IPS-15b (cell line): ENCODE measurements around the gene MTLN.
"Not testable (repeated sequence)": the region's sequence is repeated elsewhere in the genome, so short reads cannot be mapped to it uniquely, and the experiment has no call there.

Source experiments
- H3K27me3 ChIP-seq: one replicate; pipeline ENCODE4 v1.6.1; 2013; ENCODE audit warnings: low read length; ENCODE audit not compliant: control insufficient read depth, insufficient read depth
- H3K36me3 ChIP-seq: one replicate; pipeline ENCODE4 v1.6.1; 2013; ENCODE audit warnings: low read length; ENCODE audit not compliant: control insufficient read depth, insufficient read depth
- H3K4me1 ChIP-seq: one replicate; pipeline ENCODE4 v1.6.1; 2013; ENCODE audit warnings: mild to moderate bottlenecking, low read length; ENCODE audit not compliant: control insufficient read depth, insufficient read depth
- H3K4me3 ChIP-seq: one replicate; pipeline ENCODE4 v1.5.1; 2013; ENCODE audit warnings: low read depth, low read length
- H3K9ac ChIP-seq: one replicate; pipeline ENCODE4 v1.6.1; 2013; ENCODE audit warnings: low read depth, mild to moderate bottlenecking, low read length
- H3K9me3 ChIP-seq: one replicate; pipeline ENCODE4 v1.6.1; 2013; ENCODE audit warnings: mild to moderate bottlenecking, low read length; ENCODE audit not compliant: control insufficient read depth, insufficient read depth

The MTLN gene

DNA sequence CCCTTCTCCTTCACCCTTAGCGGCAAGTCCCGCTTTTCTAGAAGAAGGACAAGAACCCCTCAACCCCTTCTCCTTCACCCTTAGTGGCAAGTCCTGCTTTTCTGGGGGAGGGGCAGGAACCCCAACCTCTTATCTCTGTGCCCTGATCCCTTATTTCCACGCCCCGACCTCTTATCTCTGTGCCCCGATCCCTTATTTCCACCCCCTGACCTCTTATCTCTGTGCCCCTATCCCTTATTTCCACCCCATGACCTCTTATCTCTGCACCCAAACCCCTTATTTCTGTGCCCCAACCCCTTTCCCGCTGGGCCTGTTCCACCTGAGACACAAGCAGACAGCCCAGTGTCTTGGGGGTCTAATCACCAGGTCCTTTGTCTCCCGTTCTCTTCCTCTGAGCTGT lies 6.5 kb upstream of the MTLN start:
- H3K36me3 ChIP-seq, H3K9ac ChIP-seq, H3K27me3 ChIP-seq, H3K4me3 ChIP-seq, H3K4me1 ChIP-seq, H3K9me3 ChIP-seq: not testable (repeated sequence)

DNA sequence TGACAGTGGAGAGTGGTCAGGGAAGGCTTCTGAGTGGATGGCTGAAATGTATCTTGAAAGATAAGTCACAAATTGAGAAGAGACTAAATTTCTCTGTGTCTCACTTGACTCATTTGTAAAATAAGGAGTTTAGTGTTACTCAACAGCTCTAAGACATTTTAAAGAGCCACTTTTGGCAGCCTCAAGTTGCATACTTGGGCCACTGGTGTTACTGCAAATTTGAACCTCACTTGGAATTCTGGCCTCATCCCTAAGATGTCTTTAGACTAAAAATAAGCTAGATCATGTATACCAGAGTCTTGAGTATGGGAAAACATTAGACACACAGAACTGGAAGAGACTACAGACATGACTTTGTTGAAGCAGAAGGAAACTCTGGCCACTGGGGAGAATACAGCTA lies 4.5 kb upstream of the MTLN start:
- Histone ChIP-seq H3K4me1 (no peaks in the 10 kb centered on the region), H3K9ac (no peak overlapping the region), H3K27me3 (peaks cover 3% of the 10 kb centered on the region), H3K4me3 (no peak overlapping the region), H3K9me3 (no peaks in the 10 kb centered on the region), H3K36me3 (no peaks in the 10 kb centered on the region)

DNA sequence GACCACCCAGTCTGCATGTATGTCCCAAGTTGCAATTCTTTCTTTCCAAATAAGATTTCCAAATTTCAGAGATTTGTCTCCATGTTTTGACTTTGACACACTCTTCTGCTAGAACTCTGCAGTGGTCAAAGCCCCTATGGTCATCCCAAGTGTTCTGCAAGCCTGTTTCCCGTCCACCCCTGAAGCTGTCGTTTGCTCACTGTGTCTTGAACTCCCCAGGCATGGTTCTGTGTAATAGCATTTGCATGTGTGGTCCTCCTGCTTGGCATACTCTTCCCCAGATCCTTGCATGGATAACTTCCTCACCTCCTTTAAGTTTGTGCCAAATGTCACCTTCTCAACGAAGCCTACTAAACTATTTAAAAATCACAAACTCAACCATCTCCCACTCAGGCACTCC lies 3.9 kb upstream of the MTLN start:
- Histone ChIP-seq H3K4me1 (no peaks in the 10 kb centered on the region), H3K4me3 (no peak overlapping the region), H3K36me3 (no peaks in the 10 kb centered on the region), H3K27me3 (peaks cover 3% of the 10 kb centered on the region), H3K9ac (no peak overlapping the region), H3K9me3 (no peaks in the 10 kb centered on the region)

DNA sequence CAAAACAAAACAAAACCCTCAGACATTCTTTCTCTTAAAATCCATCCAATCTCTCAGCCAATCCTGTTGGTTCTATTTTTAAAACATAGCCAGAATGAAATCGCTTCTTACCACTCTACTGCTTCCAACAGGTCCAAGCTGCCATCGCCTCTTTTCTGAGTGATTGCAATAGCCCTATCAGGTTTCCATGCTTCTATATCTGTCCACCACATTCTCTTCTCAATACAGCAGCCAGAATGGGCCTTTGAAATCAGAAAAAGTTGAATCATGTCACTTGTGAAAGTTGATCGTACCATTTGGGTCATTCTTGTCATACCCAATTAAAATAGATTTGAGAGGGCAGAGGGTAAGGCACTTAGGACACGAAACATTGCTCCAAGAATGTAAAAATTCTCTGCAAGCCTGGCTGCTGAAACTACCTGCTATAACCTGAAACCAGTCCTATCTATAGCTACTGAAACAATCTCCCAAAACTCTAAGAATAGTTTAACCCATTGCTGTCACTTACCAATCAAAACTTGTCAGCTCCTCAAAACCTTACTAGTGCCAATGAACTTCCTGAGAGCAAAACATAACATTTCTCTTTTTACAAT lies 3.3 kb upstream of the MTLN start:
- no peaks in the 10 kb centered on the region for H3K4me1 ChIP-seq
- no peaks in the 10 kb centered on the region for H3K36me3 ChIP-seq
- H3K9ac ChIP-seq: no peak overlapping the region
- no peaks in the 10 kb centered on the region for H3K9me3 ChIP-seq
- H3K27me3 ChIP-seq: peaks cover 3% of the 10 kb centered on the region
- H3K4me3 ChIP-seq: no peak overlapping the region

DNA sequence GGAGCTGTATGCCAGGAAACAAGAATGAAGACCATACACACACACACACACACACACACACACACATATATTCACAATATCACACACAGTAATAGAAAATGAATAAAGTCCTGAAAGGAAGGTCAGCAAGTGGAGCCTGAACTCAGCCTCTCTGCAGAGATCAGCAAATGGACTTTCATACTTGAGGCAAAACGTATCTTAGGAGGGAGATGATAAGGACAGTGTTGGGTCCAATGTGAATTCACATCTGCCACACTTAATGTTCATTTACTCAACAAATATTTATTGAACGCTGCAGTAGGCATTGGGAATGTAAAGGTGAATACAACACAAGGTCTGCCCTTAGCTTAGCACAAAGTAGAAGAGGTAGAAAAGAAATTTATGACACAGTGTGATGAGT lies 2.7 kb upstream of the MTLN start:
- H3K9ac ChIP-seq: no peak overlapping the region
- H3K4me1 ChIP-seq: no peaks in the 10 kb centered on the region
- no peak overlapping the region for H3K4me3 ChIP-seq
- peaks cover 3% of the 10 kb centered on the region for H3K27me3 ChIP-seq
- no peaks in the 10 kb centered on the region for H3K9me3 ChIP-seq
- H3K36me3 ChIP-seq: no peaks in the 10 kb centered on the region

DNA sequence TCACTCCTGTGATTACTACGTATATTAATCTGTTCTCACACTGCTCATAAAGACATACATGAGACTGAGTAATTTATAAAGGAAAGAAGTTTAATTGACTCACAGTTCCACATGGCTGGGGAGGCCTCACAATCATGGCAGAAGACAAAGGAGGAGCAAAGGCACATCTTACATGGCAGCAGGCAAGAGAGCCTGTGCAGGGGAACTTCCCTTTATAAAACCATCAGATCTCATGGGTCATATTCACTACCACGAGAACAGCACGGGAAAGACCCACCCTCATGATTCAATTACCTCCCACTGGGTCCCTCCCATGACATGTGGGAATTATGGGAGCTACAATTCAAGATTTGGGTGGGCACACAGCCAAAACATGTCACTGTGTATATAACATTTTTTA lies 1.2 kb upstream of the MTLN start:
- not testable (repeated sequence) for H3K27me3 ChIP-seq, H3K4me1 ChIP-seq, H3K36me3 ChIP-seq, H3K9me3 ChIP-seq, H3K9ac ChIP-seq, H3K4me3 ChIP-seq

DNA sequence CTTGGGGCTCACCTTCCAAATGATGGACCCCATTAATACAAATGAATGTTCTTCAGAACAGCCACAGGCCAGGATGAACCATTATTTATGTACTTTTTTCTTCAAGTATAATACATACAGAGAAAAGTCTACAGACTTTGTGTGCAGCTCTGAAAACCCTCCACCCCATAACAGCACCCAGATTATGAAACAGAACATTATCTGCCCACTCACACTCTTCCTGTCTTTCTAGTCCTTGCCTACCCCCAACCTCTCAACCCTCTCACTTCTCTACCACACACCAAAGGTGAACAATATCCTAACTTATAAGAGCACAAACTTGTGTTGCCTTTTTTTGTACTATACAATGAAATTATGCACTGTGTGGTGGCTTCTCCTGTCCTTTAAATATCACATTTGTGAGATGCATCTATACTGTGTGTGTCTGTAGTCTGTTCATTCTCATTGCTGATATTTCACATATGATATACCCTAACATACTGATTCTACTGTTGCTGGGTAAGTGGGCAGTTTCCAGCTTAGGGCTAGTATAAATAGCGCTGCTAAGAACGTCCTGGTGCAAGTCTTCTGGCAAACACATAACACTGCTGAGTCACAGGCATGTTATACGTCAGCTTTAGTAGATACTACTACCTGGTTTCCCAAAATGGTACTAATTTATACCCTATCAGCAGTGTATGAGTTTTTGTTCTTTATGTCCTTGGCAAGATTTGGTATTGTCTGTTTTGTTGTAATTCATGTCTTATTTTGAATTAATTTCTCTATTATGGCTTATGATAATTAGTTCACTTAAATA lies 6.5 kb downstream of the MTLN start:
- H3K9me3 ChIP-seq: no peaks in the 10 kb centered on the region
- H3K4me1 ChIP-seq: peaks cover 2% of the 10 kb centered on the region
- H3K4me3 ChIP-seq: no peak overlapping the region
- no peak overlapping the region for H3K9ac ChIP-seq
- H3K36me3 ChIP-seq: no peaks in the 10 kb centered on the region
- no peaks in the 10 kb centered on the region for H3K27me3 ChIP-seq

DNA sequence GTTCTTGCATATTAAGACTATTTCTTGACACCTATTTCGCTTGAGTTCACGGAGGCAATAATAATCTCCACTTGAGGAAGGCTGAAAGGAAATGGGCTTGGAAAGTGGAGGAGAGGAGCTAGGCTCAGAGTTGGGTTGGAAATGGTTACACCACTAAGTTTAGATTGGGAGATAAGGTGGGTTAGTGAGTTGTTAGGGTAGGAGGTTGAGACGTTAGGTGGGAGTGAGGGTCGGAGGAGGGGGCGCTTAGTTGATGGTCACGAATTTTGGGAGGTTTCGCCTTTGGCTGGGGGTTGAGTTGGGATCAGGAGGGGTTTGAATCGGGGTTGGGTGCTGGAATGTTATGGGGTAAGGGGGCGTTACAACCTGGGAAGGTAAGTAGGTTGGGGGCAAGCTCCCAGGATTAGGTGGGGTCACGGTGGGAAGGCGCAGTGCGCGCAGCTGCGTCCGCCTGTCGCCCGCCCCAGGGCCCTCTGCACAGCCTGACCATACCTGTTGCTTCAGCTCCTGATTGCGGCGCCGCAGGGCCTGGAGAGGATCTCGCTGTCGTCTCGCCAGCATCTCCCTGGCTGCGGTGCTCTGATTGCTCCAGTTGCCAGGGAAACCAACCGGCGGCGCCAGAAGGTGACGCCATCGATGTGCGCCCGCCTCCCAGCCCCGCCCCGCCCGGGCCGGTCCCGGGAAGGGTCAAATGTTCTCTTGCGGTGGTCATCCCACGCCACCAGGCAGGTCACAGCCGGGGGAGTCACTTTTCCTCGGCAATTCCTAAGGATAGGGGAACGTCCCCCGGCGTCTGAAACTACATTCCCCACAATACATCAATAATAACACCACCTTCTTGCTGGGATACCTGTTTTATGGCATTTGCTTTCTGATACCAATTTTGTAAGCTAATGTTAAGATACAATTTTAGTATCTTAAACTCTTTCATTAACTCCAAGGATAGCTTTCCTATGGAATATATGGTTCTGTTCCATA lies 7.7 kb downstream of the MTLN start, which contains the start of gene NPHP1:
NPHP1 (minus strand) TSS at position 606 of the 978 bp plus-strand sequence; CDS start at position 561, 45 bp downstream.
- Histone ChIP-seq H3K4me1 (peaks cover 2% of the 10 kb centered on the region), H3K4me3 (peak within 1 kb of the TSS; percentile 86), H3K9me3 (no peaks in the 10 kb centered on the region), H3K9ac (no peak within 1 kb of the TSS), H3K36me3 (no peaks in the 10 kb centered on the region), H3K27me3 (no peaks in the 10 kb centered on the region)

DNA sequence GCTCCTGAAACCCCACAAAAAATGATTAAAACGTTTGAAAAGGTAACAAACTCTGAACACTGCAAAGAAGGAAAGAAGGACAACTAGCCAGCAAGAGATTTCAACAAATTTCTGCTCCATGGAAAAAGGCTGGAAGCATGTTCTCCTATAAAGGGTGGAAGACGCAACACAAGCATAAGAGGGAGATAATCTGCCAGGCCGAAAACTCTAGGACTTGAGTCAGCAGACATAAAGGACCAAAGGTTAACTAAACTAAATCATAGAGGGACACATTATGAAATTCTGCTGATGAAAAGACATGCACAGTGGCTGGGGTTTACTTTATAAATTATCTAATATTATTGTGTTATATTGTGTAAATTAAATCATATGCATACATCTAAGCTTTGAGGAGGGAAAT lies 14.3 kb downstream of the MTLN start:
- Histone ChIP-seq H3K9me3 (no peaks in the 10 kb centered on the region), H3K27me3 (no peaks in the 10 kb centered on the region), H3K36me3 (no peaks in the 10 kb centered on the region), H3K4me3 (no peak overlapping the region), H3K4me1 (no peaks in the 10 kb centered on the region), H3K9ac (no peak overlapping the region)

DNA sequence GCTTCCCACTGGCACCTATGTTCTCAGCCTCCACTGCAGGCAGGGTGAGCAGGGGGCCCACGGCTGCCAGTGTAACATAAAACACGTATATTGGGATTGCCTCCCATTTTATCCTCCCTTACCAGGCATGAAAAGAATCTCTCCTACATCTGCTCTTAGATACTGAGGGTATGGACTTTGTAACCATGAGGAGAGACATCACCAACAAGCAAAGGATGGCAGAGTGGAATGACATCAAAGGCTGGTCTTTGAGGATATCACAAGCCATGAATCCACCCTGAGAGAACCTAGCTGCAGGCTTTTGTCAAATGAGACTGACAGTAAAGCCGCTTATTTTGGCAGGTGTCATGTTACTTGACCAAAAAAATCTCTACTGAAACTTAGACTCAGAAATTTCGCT lies 14.9 kb downstream of the MTLN start:
- no peak overlapping the region for H3K4me3 ChIP-seq

DNA sequence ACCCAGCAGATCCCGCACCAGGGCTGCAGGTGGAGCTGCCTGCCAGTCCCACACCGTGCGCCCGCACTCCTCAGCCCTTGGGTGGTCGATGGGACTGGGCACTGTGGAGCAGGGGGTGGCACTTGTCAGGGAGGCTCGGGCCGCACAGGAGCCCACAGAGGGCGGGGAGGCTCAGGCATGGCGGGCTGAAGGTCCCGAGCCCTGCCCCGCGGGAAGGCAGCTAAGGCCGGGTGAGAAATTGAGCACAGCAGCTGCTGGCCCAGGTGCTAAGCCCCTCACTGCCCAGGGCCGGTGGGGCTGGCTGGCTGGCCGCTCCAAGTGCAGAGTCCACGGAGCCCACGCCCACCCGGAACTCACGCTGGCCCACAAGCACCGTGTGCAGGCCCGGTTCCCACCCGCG lies 22.2 kb downstream of the MTLN start:
- H3K9ac ChIP-seq, H3K4me3 ChIP-seq, H3K9me3 ChIP-seq, H3K4me1 ChIP-seq, H3K36me3 ChIP-seq, H3K27me3 ChIP-seq: not testable (repeated sequence)

More for the DNA sequence above, 14.9 kb downstream of the MTLN start:
- H3K4me1 ChIP-seq: no peaks in the 10 kb centered on the region
- no peaks in the 10 kb centered on the region for H3K9me3 ChIP-seq
- no peak overlapping the region for H3K9ac ChIP-seq
- H3K36me3 ChIP-seq: no peaks in the 10 kb centered on the region
- H3K27me3 ChIP-seq: no peaks in the 10 kb centered on the region
